Measurements from ENCODE around the gene TCEAL4.
"Not testable (repeated sequence)": the region's sequence is repeated elsewhere in the genome, so short reads cannot be mapped to it uniquely, and the experiment has no call there.

GRCh38 chrX:103595202-103595601 is 9.9 kb downstream of the TCEAL4 start:
- not testable (repeated sequence) for TF ChIP-seq SOX6 (IDR thresholded peaks at IDR 0.05); SOX6 (CRISPR knock-in tag; IDR thresholded peaks at IDR 0.05); MEF2D (CRISPR knock-in tag; IDR thresholded peaks at IDR 0.05); ZNF576 (CRISPR knock-in tag; IDR thresholded peaks at IDR 0.05); TRIM24 (CRISPR knock-in tag; IDR thresholded peaks at IDR 0.05); PCBP2 (optimal IDR thresholded peaks at IDR 0.05; ENCODE audit: low read depth, low read length, poor library complexity, severe bottlenecking); KMT2B (CRISPR knock-in tag; IDR thresholded peaks at IDR 0.05)

Data from HepG2 (cell line).